ENCODE measurements around the gene HNRNPU. TPM values are rescaled to one million over a fixed set of nuclear protein-coding genes. Genes with fewer than 3 reads are reported as not detected.

HNRNPU gene
- total RNA-seq, 5 donors from 2014 or later (not counting 1 experiment from before 2014, with no cell fraction given) = 302 to 498 (median 321) TPM

- ATAC-seq (replicated peaks in 1 of 4) (no peak), DNase-seq (no peak)
- Mint-ChIP-seq H3K9me3 (no peaks in the 10 kb centered on the region), H3K4me1 (peaks cover 2 to 5% (median 3%) of the 10 kb centered on the region in 3 donors), H3K27me3 (peaks cover 0 to 4% of the 10 kb centered on the region in 2 donors), H3K27ac (no peak overlapping the region), H3K4me3 (no peak overlapping the region), H3K36me3 (no peaks in the 10 kb centered on the region)
- no peak overlapping the region for H3K27ac ChIP-seq (ENCODE audit: low read length)
- ChIA-PET CTCF (interaction anchor here in 1 of 2 donors (0.6 kb wide), 1 partner anchor 54 kb away, joined by 3 read pairs; no protein-coding TSS in a partner anchor), POLR2A (no interaction called here)
- no CpG with 5 or more reads among the region's 8 CpGs for WGBS (ENCODE audit: insufficient coverage)
- no peaks in the 10 kb centered on the region for H3K9me3 ChIP-seq
- H3K27me3 ChIP-seq (replicated peaks in 1 of 2; ENCODE audit: control insufficient read depth in 2 of 2, extremely low read depth in 1 of 2, insufficient read depth in 2 of 2, low read length in 1 of 2) = peaks cover 0 to 2% of the 10 kb centered on the region in 2 experiments
- no peaks in the 10 kb centered on the region for H3K36me3 ChIP-seq (ENCODE audit: control insufficient read depth in 2 of 2, extremely low read depth in 1 of 2, insufficient read depth in 1 of 2, low read length in 1 of 2)
- H3K4me3 ChIP-seq (ENCODE audit: control insufficient read depth in 1 of 2, extremely low read depth in 1 of 2, low read length in 1 of 2) = no peak overlapping the region
- H3K4me1 ChIP-seq (ENCODE audit: control insufficient read depth in 1 of 2, extremely low read depth in 1 of 2, insufficient read depth in 2 of 2, low read length in 2 of 2) = peaks cover 0 to 3% of the 10 kb centered on the region in 2 experiments
Observed at GRCh38 chr1:244804841-244805240, 59.5 kb downstream of the HNRNPU start.

GRCh38 chr1:244802556-244803239 lies 61.6 kb downstream of the HNRNPU start:
- H3K4me1 Mint-ChIP-seq = peaks cover 2 to 5% (median 3%) of the 10 kb centered on the region in 3 donors
- H3K9me3 Mint-ChIP-seq = no peaks in the 10 kb centered on the region
- WGBS (ENCODE audit: insufficient coverage) = 88% methylated on average over 10 of the region's 16 CpGs
- no peak overlapping the region for H3K27ac ChIP-seq (ENCODE audit: low read length)
- no peaks in the 10 kb centered on the region for H3K36me3 Mint-ChIP-seq
- peaks cover 0 to 3% of the 10 kb centered on the region in 2 experiments for H3K4me1 ChIP-seq (ENCODE audit: control insufficient read depth in 1 of 2, extremely low read depth in 1 of 2, insufficient read depth in 2 of 2, low read length in 2 of 2)
- H3K27ac Mint-ChIP-seq = no peak overlapping the region
- H3K27me3 ChIP-seq (replicated peaks in 1 of 2; ENCODE audit: control insufficient read depth in 2 of 2, extremely low read depth in 1 of 2, insufficient read depth in 2 of 2, low read length in 1 of 2) = peaks cover 0 to 3% of the 10 kb centered on the region in 2 experiments
- ChIA-PET CTCF (interaction anchor here (0.7 to 7.3 kb wide), 11 partner anchors 37 to 248 kb away, joined by 3 to 95 read pairs (median 6); no protein-coding TSS in a partner anchor), POLR2A (interaction anchor here in 1 of 2 donors (1.1 kb wide), 1 partner anchor 34 kb away, joined by 3 read pairs; no protein-coding TSS in a partner anchor)
- H3K27me3 Mint-ChIP-seq = peaks cover 0 to 4% of the 10 kb centered on the region in 2 donors
- no peak for DNase-seq
- H3K9me3 ChIP-seq = no peaks in the 10 kb centered on the region
- H3K4me3 Mint-ChIP-seq = no peak overlapping the region
- no peaks in the 10 kb centered on the region for H3K36me3 ChIP-seq (ENCODE audit: control insufficient read depth in 2 of 2, extremely low read depth in 1 of 2, insufficient read depth in 1 of 2, low read length in 1 of 2)
- no peak for ATAC-seq (replicated peaks in 1 of 4)
- H3K4me3 ChIP-seq (ENCODE audit: control insufficient read depth in 1 of 2, extremely low read depth in 1 of 2, low read length in 1 of 2) = no peak overlapping the region

GRCh38 chr1:244802041-244802440 lies 62.3 kb downstream of the HNRNPU start:
- H3K27me3 ChIP-seq (replicated peaks in 1 of 2; ENCODE audit: control insufficient read depth in 2 of 2, extremely low read depth in 1 of 2, insufficient read depth in 2 of 2, low read length in 1 of 2) = peaks cover 0 to 3% of the 10 kb centered on the region in 2 experiments
- ATAC-seq (replicated peaks in 1 of 4) = no peak
- no peak overlapping the region for H3K4me3 ChIP-seq (ENCODE audit: control insufficient read depth in 1 of 2, extremely low read depth in 1 of 2, low read length in 1 of 2)
- Mint-ChIP-seq H3K4me1 (peaks cover 2 to 5% (median 3%) of the 10 kb centered on the region in 3 donors), H3K27me3 (peaks cover 0 to 1% of the 10 kb centered on the region in 2 donors), H3K4me3 (no peak overlapping the region), H3K9me3 (no peaks in the 10 kb centered on the region), H3K36me3 (no peaks in the 10 kb centered on the region), H3K27ac (no peak overlapping the region)
- no peaks in the 10 kb centered on the region for H3K36me3 ChIP-seq (ENCODE audit: control insufficient read depth in 2 of 2, extremely low read depth in 1 of 2, insufficient read depth in 1 of 2, low read length in 1 of 2)
- CTCF ChIA-PET = interaction anchor here (0.6 to 7.3 kb wide), 22 partner anchors 23 to 359 kb away, joined by 3 to 95 read pairs (median 5); partner anchors contain the start of gene HNRNPU (in 1 of the 2)
- POLR2A ChIA-PET = interaction anchor here in 1 of 2 donors (1.1 to 1.3 kb wide), 2 partner anchors 32 to 34 kb away, joined by 3 to 5 read pairs; no protein-coding TSS in a partner anchor
- no peaks in the 10 kb centered on the region for H3K9me3 ChIP-seq
- no peak for DNase-seq
- H3K4me1 ChIP-seq (ENCODE audit: control insufficient read depth in 1 of 2, extremely low read depth in 1 of 2, insufficient read depth in 2 of 2, low read length in 2 of 2) = peaks cover 0 to 3% of the 10 kb centered on the region in 2 experiments
- 84% methylated on average over 6 of the region's 14 CpGs for WGBS (ENCODE audit: insufficient coverage)
- no peak overlapping the region for H3K27ac ChIP-seq (ENCODE audit: low read length)

GRCh38 chr1:244801246-244801645 lies 63.1 kb downstream of the HNRNPU start:
- CTCF ChIA-PET = interaction anchor here (0.6 to 7.3 kb wide), 38 partner anchors 24 to 376 kb away, joined by 3 to 95 read pairs (median 4); partner anchors contain the start of gene HNRNPU (in 2 of the 2)
- Mint-ChIP-seq H3K4me1 (peaks cover 2 to 8% (median 3%) of the 10 kb centered on the region in 3 donors), H3K27ac (no peak overlapping the region), H3K27me3 (no peaks in the 10 kb centered on the region), H3K9me3 (no peaks in the 10 kb centered on the region), H3K4me3 (no peak overlapping the region), H3K36me3 (no peaks in the 10 kb centered on the region)
- DNase-seq (peak; percentile 9 to 77 (median 43)), ATAC-seq (replicated peaks in 1 of 4) (peak; percentile 82 to 93 (median 89))
- Histone ChIP-seq H3K27me3 (replicated peaks in 1 of 2; ENCODE audit: control insufficient read depth in 2 of 2, extremely low read depth in 1 of 2, insufficient read depth in 2 of 2, low read length in 1 of 2) (peaks cover 0 to 7% of the 10 kb centered on the region in 2 experiments), H3K36me3 (ENCODE audit: control insufficient read depth in 2 of 2, extremely low read depth in 1 of 2, insufficient read depth in 1 of 2, low read length in 1 of 2) (no peaks in the 10 kb centered on the region), H3K9me3 (no peaks in the 10 kb centered on the region), H3K4me3 (ENCODE audit: control insufficient read depth in 1 of 2, extremely low read depth in 1 of 2, low read length in 1 of 2) (no peak overlapping the region), H3K4me1 (ENCODE audit: control insufficient read depth in 1 of 2, extremely low read depth in 1 of 2, insufficient read depth in 2 of 2, low read length in 2 of 2) (peaks cover 0 to 6% of the 10 kb centered on the region in 2 experiments), H3K27ac (ENCODE audit: low read length) (no peak overlapping the region)
- WGBS (ENCODE audit: insufficient coverage) = 16% methylated on average over 5 of the region's 14 CpGs
- POLR2A ChIA-PET = interaction anchor here (0.5 to 1.3 kb wide), 4 partner anchors 33 to 148 kb away, joined by 3 to 5 read pairs (median 4); no protein-coding TSS in a partner anchor

GRCh38 chr1:244800821-244801220 lies 63.5 kb downstream of the HNRNPU start:
- ATAC-seq (replicated peaks in 1 of 4) = peak in 1 of 4 experiments; percentile 24
- no CpG with 5 or more reads among the region's 9 CpGs for WGBS (ENCODE audit: insufficient coverage)
- no peak for DNase-seq

More at GRCh38 chr1:244800821-244801220, 63.5 kb downstream of the HNRNPU start:
- Histone ChIP-seq H3K27me3 (replicated peaks in 1 of 2; ENCODE audit: control insufficient read depth in 2 of 2, extremely low read depth in 1 of 2, insufficient read depth in 2 of 2, low read length in 1 of 2) (peaks cover 0 to 8% of the 10 kb centered on the region in 2 experiments), H3K4me3 (ENCODE audit: control insufficient read depth in 1 of 2, extremely low read depth in 1 of 2, low read length in 1 of 2) (no peak overlapping the region), H3K36me3 (ENCODE audit: control insufficient read depth in 2 of 2, extremely low read depth in 1 of 2, insufficient read depth in 1 of 2, low read length in 1 of 2) (no peaks in the 10 kb centered on the region), H3K27ac (ENCODE audit: low read length) (no peak overlapping the region), H3K4me1 (ENCODE audit: control insufficient read depth in 1 of 2, extremely low read depth in 1 of 2, insufficient read depth in 2 of 2, low read length in 2 of 2) (peaks cover 0 to 6% of the 10 kb centered on the region in 2 experiments), H3K9me3 (no peaks in the 10 kb centered on the region)
- no peaks in the 10 kb centered on the region for H3K27me3 Mint-ChIP-seq
- no peaks in the 10 kb centered on the region for H3K36me3 Mint-ChIP-seq
- no peak overlapping the region for H3K27ac Mint-ChIP-seq
- POLR2A ChIA-PET = interaction anchor here (0.5 to 1.3 kb wide), 3 partner anchors 34 to 147 kb away, joined by 3 to 5 read pairs (median 4); no protein-coding TSS in a partner anchor
- no peak overlapping the region for H3K4me3 Mint-ChIP-seq
- no peaks in the 10 kb centered on the region for H3K9me3 Mint-ChIP-seq
- CTCF ChIA-PET = interaction anchor here (0.6 to 7.3 kb wide), 31 partner anchors 27 to 375 kb away, joined by 3 to 95 read pairs (median 4); partner anchors contain the start of gene HNRNPU (in 1 of the 2)
- peaks cover 2 to 8% (median 3%) of the 10 kb centered on the region in 3 donors for H3K4me1 Mint-ChIP-seq
